Cardiac muscle cell (in vitro differentiated cells and primary cell): ENCODE measurements around the gene FILIP1. TPM values are rescaled to one million over a fixed set of nuclear protein-coding genes. Genes with fewer than 3 reads are reported as not detected.

Source experiments
- DNase-seq, 2 donors: peaks; one replicate each; pipeline versions ENCODE4 v3.0.0 to v3.0.0-alpha.2; 2010 to 2017; ENCODE audit warnings: low read depth in 1 of 2, low spot score in 1 of 2
- H3K27ac ChIP-seq: fragments of 200-600 bp; sonication (generic); 2 replicates; pipeline ENCODE4 v1.5.1; 2016
- H3K27me3 ChIP-seq: fragments of 200-600 bp; sonication (generic); 2 replicates; pipeline ENCODE4 v1.6.0; 2016; ENCODE audit warnings: control low read depth
- H3K36me3 ChIP-seq: fragments of 200-600 bp; sonication (generic); 2 replicates; pipeline ENCODE4 v1.5.1; 2016; ENCODE audit warnings: control low read depth
- H3K4me1 ChIP-seq: fragments of 200-600 bp; sonication (generic); 2 replicates; pipeline ENCODE4 v1.8.1; 2017; ENCODE audit warnings: low read depth, mild to moderate bottlenecking, mixed run types
- H3K4me3 ChIP-seq: fragments of 200-600 bp; sonication (generic); 2 replicates; pipeline ENCODE4 v1.5.1; 2016; ENCODE audit warnings: mild to moderate bottlenecking
- H3K9me3 ChIP-seq: fragments of 200-600 bp; sonication (generic); 2 replicates; pipeline ENCODE4 v1.5.1; 2017; ENCODE audit warnings: low read depth, mild to moderate bottlenecking, control low read depth
- CTCF ChIP-seq: IDR thresholded peaks from 2 replicates; pipeline ENCODE4 v1.5.1; 2012; ENCODE audit warnings: low read depth, mild to moderate bottlenecking, low read length
- polyA plus RNA-seq: library from polyadenylated mRNA; unstranded; fragments of >200 nt; fragmentation: Nextera tagmentation; extraction: Ambion mirVana; gene quantifications from 2 replicates; pipeline ENCODE4 v1.2.1, GENCODE V29; 2016
- total RNA-seq: library from RNA; depleted of rRNA; stranded (reverse); fragments of >200 nt; gene quantifications from 2 replicates; pipeline ENCODE4 v1.2.3, GENCODE V29; 2016

The FILIP1 gene
- total and polyA plus RNA-seq, 2 experiments from 2014 or later: 64.8 to 107 TPM

DNA sequence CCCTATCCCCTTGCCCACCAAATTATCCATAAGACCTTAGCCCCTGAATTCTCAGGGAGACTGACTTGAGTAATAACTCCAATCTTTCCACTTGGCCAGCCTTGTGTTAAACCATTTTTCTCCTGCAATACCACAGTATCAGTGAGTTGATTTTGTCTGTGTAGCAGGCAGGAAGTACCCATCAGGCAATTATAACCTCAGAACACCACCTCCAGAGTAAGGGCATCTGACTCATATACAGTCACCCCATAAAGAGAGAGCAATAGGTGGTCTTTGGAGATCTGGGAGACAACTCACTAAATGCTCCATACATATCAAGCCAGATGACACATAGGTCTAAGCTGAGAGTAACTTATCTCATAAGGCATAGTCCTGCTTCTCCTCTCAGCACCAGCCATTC lies 83.7 kb downstream of the FILIP1 start:
- Histone ChIP-seq H3K36me3 (peaks cover 21% of the 10 kb centered on the region), H3K4me1 (peaks cover 26% of the 10 kb centered on the region), H3K4me3 (no peak overlapping the region), H3K27me3 (no peaks in the 10 kb centered on the region), H3K9me3 (no peaks in the 10 kb centered on the region), H3K27ac (no peak overlapping the region)
- no peak for TF ChIP-seq CTCF
- no peak for DNase-seq

DNA sequence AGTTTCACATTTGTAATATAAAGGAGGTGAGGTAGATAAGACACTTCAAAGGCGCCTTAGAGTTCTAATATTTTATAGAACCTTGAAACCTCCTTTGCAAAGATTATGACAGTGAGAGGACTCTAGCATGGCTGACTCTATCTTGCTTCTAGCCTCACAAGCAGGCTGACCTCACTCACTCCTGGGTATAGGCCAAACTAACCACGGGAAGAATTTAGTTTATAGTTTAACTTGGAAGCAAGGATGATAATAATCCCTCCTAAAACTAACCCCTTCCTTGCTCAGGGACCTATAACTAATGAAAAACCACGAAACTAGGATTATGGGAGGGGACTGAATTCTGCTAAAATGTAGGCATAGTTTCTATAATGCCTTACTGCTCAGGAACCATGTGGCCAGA lies 84.3 kb downstream of the FILIP1 start:
- no peak for TF ChIP-seq CTCF
- no peak overlapping the region for H3K27ac ChIP-seq
- peaks cover 28% of the 10 kb centered on the region for H3K4me1 ChIP-seq
- H3K9me3 ChIP-seq: no peaks in the 10 kb centered on the region
- peaks cover 16% of the 10 kb centered on the region for H3K36me3 ChIP-seq
- no peaks in the 10 kb centered on the region for H3K27me3 ChIP-seq
- no peak overlapping the region for H3K4me3 ChIP-seq
- peak in 1 of 2 donors; percentile 43 for DNase-seq

GRCh38 chr6:75403563-75404080 lies 90.0 kb downstream of the FILIP1 start:
- Histone ChIP-seq H3K4me1 (peaks cover 41% of the 10 kb centered on the region), H3K27ac (peak overlapping the region; percentile 59), H3K4me3 (no peak overlapping the region), H3K36me3 (peaks cover 3% of the 10 kb centered on the region), H3K9me3 (no peaks in the 10 kb centered on the region), H3K27me3 (no peaks in the 10 kb centered on the region)
- no peak for DNase-seq
- TF ChIP-seq CTCF: no peak

DNA sequence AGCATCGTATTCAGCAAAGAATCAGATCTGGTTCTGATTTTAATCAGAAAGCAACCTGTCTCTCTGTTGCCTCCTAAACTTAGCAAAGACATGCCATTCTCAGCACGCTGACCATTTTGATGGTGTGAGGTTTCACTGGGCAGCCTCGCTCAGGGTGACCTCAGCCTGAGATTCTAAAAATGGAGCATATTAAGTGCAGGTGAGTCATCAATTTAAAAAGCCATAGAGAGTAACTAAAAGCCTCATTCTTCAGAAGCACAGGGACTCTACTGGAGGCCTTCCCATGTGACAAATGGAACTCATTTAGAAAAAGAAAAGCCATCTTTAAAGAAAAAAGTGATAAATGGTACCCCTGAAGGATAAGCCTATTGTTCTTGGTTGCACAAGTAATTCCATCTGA lies 91.3 kb downstream of the FILIP1 start:
- Histone ChIP-seq H3K9me3 (no peaks in the 10 kb centered on the region), H3K36me3 (peaks cover 5% of the 10 kb centered on the region), H3K4me3 (no peak overlapping the region), H3K27ac (peak overlapping the region; percentile 79), H3K27me3 (no peaks in the 10 kb centered on the region), H3K4me1 (peaks cover 45% of the 10 kb centered on the region)
- TF ChIP-seq CTCF: no peak
- peak in 1 of 2 donors; percentile 32 for DNase-seq

DNA sequence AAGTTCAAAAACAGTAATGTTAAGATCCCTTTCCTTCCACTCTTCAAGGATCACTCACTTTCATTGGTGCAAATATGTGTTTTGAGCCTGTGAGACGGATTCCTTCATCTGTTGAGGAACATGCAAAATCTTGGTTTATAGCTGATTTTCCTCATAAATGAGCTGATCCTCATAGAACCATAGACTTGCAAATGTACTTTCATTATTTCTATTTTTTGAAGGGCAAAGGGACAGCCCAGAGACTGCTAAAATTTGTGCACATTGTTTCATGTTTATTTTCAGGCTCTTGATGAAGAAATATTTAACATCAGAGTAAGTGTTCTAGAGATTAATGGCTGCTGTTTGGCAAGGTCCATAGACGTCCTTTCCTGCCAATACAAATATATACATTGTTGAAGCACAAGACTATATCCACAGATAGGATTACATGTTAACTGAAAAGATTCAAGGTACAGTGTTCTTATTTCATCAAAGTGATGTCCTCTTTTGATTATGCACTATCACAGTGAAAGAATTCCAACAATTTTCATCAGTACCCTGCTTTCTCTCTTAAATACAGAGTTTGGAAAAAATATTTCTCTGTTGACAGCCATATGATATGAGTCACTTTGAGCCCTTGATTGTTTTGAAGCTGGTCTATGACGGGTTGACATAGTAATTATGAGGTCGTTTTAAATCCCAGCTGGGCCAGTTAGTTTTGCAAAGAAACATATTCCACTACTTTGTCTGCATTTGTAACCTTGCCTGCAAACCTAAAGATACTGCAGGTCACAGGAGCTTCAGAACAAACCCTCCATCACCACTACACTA lies 95.7 kb downstream of the FILIP1 start:
- no peak overlapping the region for H3K4me3 ChIP-seq
- TF ChIP-seq CTCF: no peak

More for the DNA sequence above, 95.7 kb downstream of the FILIP1 start:
- Histone ChIP-seq H3K4me1 (peaks cover 26% of the 10 kb centered on the region), H3K27ac (peak overlapping the region; percentile 63), H3K27me3 (no peaks in the 10 kb centered on the region), H3K36me3 (peaks cover 5% of the 10 kb centered on the region), H3K9me3 (no peaks in the 10 kb centered on the region)
- DNase-seq: peak in 1 of 2 donors; percentile 19
